GM21576 (cell line): ENCODE measurements around the gene CMC2.

Experiments used
- ATAC-seq: cut with Tn5 transposase; IDR thresholded peaks from one replicate; pipeline ENCODE4 v1.9.1; 2021; ENCODE audit warnings: mild to moderate bottlenecking, moderate library complexity; ENCODE audit not compliant: unreplicated experiment

CMC2 gene

GRCh38 chr16:81006813-81007695, at the start of gene CMC2, which contains the start of gene CENPN:
Gene CMC2 (minus strand): TSS chr16:81006885. CDS start chr16:80997394, 9,491 bp downstream.
Gene CENPN (plus strand): TSS chr16:81007214. CDS start chr16:81011940, 4,726 bp downstream.
- ATAC-seq = peak; percentile 81

DNA sequence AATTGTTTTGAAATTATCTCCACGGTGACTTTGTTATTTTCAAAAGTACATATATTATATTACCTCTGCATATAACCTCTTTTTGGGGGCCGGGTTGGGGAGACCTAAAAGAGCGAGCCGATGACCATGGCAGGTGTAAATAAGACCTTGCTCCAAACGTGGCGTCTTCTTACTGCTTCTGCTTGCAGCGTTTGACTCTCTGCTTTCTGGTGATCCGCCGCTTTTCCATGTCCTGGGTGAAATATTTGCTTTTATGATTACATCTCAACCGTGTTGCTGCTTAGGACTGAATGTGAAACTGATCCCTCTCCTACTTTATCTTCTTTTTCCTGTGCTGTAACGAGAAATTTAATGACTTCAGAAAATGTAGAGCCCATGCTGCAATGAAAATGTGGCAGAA, 47.1 kb upstream of the CMC2 start:
- ATAC-seq = no peak

- ATAC-seq = no peak
Measured at GRCh38 chr16:81042821-81043220, 36.1 kb upstream of the CMC2 start.

- ATAC-seq = no peak
Measured at GRCh38 chr16:81041696-81042095, 35.0 kb upstream of the CMC2 start.

GRCh38 chr16:81040842-81041241, 34.2 kb upstream of the CMC2 start:
- ATAC-seq = no peak

DNA sequence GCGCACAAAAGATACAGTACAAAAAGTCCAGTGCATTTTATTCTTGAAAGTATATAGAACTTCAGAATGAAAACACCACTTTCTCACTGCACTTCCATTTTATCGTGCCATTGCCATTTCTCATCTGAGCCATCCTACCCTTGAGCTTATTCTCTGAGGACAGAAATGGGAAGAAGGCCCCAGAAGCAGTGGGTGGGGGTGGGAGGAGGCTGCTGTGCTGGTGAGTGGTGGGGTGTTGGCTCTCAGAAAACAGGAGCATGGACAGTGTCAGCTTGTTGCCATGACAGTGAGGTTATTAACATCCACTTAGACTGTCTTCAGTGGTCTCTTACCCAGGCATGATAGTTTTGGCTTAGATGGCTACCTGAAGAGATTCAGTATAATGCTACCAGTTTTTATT, 33.4 kb upstream of the CMC2 start:
- no peak for ATAC-seq

DNA sequence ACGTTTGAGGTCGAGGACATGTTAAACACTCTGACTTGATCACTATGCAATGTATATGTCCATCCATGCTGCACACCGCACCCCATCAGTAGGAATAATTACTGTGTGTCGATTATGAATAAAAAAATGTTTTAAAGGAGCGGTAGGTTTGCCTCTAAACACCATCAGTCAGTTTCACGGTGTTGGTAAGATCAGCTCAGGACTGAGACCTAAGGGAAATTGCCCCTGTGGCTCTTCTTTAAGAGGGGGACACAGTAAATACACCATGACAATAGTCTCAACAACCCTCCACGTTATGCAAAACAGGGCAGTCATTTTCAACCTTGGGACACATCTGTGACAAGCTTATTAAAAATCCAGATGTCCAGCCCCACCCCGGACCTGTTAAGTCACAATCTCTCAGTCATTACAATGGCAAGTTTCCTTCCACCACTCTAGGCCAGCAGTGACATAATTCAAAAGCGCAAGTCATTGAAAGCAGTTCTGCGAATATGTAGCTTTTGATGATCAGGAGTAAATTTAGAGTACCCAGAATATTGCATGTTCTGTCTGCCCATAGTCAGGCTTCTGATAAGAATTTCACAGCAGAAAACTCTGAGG, 30.2 kb upstream of the CMC2 start:
- no peak for ATAC-seq

DNA sequence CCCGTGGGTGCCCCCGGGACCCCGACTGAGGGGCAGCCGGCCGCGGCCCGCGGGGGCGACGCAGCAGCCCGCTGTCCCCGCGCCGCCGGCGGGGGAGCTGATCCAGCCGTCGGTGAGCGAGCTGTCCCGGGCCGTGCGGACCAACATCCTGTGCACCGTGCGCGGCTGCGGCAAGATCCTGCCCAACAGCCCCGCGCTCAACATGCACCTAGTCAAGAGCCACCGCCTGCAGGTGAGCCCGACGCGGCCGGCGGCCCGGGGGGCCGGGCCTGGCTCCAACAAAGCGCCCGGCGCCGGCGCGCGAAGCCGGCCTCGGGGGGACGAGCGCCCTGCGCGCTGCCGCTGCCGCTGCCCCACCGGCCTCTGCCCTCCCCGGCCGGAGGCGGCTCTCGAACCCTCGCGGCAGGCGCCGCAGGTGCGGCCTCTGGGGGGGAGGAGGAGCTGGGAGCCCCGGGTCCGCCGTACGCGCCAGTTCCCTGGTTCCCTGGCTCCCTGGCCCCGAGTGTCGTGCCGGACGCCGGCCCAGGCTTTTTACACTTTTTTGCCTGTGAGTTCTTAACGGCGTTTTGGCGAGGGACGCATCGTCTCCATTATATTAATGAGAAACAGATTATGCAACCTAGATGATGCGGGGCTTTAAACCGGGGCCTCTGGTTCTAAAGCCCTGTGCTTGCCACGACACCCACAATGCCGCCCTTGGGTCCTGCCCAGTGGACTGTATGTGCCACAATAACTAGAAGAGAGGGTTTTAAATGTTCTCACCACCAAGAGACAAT, 29.5 kb upstream of the CMC2 start:
- peak; percentile 56 for ATAC-seq

GRCh38 chr16:81035398-81035974, 28.8 kb upstream of the CMC2 start, which contains the start of gene ATMIN:
Gene ATMIN (plus strand): TSS chr16:81035842. CDS start chr16:81035871, 29 bp downstream.
- peak; percentile 82 for ATAC-seq

GRCh38 chr16:81029930-81030604, 23.4 kb upstream of the CMC2 start:
- ATAC-seq = no peak

- no peak for ATAC-seq
Measured at GRCh38 chr16:81026429-81026828, 19.7 kb upstream of the CMC2 start.

GRCh38 chr16:81018496-81018895, 11.8 kb upstream of the CMC2 start:
- ATAC-seq = no peak

GRCh38 chr16:81014672-81015071, 8.0 kb upstream of the CMC2 start:
- ATAC-seq = no peak

DNA sequence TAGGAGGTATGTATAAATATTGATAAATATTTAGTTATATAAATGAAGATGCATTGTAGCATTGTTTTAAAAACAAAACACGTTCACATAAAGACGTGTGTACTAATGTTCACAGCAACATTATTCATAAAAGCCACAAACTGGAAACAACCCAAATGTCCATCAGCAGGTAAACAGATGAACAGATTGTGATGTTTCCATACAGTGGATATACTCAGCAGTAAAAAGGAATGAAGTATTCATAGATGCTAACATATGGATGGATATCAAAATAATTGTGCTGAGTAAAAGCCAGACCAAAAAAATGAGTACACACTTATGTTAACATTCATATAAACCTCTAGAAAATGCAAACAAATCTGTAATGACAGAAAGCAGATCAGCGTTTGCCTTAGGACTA, 6.3 kb upstream of the CMC2 start:
- ATAC-seq = no peak

- no peak for ATAC-seq
Measured at GRCh38 chr16:81008505-81008789, 1.8 kb upstream of the CMC2 start.

DNA sequence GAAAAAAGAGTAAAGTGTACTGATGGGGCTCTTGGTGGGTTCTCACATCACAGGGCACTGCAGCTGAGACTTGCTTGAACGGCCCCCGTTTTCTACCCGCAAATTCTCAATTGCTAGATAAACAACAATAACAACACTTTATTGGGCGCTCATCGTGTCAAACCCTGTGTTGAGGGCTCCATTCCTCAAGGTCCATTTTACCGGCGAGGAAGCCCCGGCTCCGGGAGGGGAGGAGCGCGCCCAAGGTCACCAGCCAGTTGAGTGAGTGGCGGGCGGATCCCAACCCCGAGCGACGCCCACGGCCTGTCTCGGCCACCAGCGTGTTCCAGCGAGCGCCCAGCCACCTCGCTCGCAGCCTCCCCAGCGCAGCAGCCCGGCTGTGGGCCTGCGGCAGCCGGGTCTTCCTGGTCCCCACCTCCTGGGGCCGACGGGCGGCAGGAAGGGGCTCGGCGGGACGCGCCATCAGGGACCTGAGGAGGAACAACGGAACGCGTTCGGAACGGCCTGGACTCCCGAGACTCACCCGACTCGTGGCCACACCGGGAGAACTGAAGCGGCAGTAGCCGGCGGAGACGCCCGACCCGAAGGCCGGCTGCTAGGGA, 373 bp downstream of the CMC2 start:
- ATAC-seq = peak; percentile 30

DNA sequence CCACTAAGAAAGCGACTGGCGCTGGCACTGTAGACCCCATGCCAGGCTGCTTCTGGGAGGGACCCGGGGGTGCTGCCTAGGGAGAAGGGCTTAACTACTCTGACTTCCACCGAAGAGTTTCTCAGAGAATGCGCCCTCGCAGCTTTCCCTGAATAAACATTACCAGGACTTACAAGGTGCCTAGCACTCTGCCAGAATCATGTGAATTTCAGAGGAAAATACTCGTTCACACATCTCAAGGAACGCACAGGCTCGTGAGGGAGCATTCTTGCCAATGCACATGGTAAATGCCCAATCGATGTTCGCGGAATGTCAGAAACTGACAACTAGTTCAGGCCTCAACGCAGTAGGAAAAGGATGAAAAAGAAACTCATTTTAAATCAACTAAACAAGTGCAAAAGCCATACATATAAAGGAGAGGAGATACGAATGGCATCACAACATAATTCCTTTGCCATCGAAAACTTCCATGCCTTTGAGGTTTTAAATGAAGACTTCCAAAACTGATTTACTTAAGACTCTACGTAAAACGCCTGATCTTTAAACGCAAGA, 999 bp downstream of the CMC2 start:
- ATAC-seq = no peak

DNA sequence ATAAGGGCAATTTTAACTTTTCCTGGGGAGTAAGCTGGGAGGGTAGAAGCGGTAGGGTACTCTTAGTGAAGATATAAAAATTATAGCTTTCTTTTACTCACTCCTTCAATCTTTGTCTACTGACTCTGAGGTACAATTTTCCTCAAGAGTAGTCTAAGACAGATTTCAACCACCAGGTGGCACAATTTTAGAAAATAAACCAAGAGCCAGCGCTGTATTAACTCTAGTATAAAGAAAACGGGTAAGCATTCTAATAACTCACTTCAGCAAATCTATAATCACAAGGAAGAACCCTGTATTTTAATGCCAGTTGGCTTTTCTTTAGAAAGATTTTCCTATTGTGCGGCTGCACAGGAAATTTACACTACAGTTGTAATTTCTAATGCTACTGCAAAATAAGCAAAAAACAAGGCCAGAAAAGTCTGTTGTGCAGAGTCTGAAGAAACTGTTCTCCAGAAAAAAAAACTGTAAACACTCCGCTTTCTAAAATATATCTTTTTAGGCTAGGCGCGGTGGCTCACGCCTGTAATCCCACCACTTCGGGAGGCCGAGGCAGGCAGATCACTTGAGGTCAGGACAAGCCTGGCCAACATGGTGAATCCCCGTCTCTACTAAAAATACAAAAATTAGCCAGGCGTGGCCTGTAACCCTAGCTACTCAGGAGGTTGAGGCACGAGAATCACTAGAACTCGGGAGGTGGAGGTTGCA, 1.9 kb downstream of the CMC2 start:
- no peak for ATAC-seq
